ENCODE data around the gene NPL. TPM values are rescaled to one million over a fixed set of nuclear protein-coding genes. Genes with fewer than 3 reads are reported as not detected.
A peak's percentile ranks its signal among the peaks of the same experiment; 100 is the strongest.

Gene NPL
- polyA plus RNA-seq, 1 of the 3 experiments (the other 2 are of a cell fraction), result 1.5 TPM

DNA sequence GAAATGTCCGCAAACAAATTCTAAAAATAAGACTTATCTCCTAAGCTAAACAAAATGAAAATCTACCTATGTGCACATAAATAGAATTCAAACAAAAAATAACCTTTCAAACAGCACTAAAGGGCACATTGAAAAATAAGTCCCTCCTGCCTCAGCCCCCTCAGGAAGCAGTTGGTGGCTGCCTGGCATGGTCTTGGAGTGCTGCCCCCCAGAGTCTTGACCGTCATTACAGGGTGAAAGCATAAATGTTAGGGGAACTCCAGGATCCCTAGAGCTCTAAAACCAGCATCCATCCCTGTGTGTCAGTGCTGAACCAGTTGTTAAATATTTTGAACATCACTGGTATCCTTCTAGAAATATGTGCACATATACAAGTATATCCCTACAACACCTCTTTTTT lies 6.5 kb upstream of the NPL start:
- no peaks in the 10 kb centered on the region for H3K9me2 ChIP-seq
- ChIA-PET CTCF (interaction anchor here (0.8 to 12.5 kb wide), 36 partner anchors 8 to 639 kb away, joined by 3 to 829 read pairs (median 6); partner anchors contain the start of genes RGS16 and RNASEL), POLR2A (interaction anchor here (1.2 to 2.5 kb wide), 4 partner anchors 80 to 187 kb away, joined by 3 to 9 read pairs (median 4); no protein-coding TSS in a partner anchor)
- no peaks in the 10 kb centered on the region for H3K36me3 ChIP-seq (replicated peaks in 1 of 2; ENCODE audit: control insufficient read depth in 1 of 2, insufficient read depth in 2 of 2, low read length in 1 of 2)
- no peaks in the 10 kb centered on the region for H4K20me1 ChIP-seq (ENCODE audit: insufficient read depth)
- H3K4me1 ChIP-seq (ENCODE audit: control insufficient read depth in 1 of 2, insufficient read depth in 2 of 2, low read depth in 1 of 2, low read length in 1 of 2), result peaks cover 0 to 11% of the 10 kb centered on the region in 2 experiments; a peak in 2 of 4 replicates
- H3F3A ChIP-seq (replicated peaks; ENCODE audit: insufficient read depth), result peaks cover 4% of the 10 kb centered on the region
- no peaks in the 10 kb centered on the region for H3K79me2 ChIP-seq (ENCODE audit: insufficient read depth)
- no peak overlapping the region for H3K9ac ChIP-seq
- peaks cover 4% of the 10 kb centered on the region; the same call in 1 of the 2 replicates for H3K27me3 ChIP-seq (ENCODE audit: insufficient read depth)
- H2AFZ ChIP-seq (ENCODE audit: low read depth), result no peak overlapping the region
- H3K27ac ChIP-seq (ENCODE audit: low read depth in 2 of 2, low read length in 1 of 2), result no peak overlapping the region
- TF ChIP-seq FOXM1 (IDR thresholded peaks at IDR 0.05; ENCODE audit: low read depth) (no peak), SMC3 (IDR thresholded peaks at IDR 0.05; ENCODE audit: low read depth, low read length) (peak; percentile 24; the same call in 1 of the 2 replicates), RAD21 (IDR thresholded peaks at IDR 0.05; ENCODE audit: low read length) (peak; percentile 38; the same call in 1 of the 2 replicates)
- TF ChIP-seq, protein P1, sequence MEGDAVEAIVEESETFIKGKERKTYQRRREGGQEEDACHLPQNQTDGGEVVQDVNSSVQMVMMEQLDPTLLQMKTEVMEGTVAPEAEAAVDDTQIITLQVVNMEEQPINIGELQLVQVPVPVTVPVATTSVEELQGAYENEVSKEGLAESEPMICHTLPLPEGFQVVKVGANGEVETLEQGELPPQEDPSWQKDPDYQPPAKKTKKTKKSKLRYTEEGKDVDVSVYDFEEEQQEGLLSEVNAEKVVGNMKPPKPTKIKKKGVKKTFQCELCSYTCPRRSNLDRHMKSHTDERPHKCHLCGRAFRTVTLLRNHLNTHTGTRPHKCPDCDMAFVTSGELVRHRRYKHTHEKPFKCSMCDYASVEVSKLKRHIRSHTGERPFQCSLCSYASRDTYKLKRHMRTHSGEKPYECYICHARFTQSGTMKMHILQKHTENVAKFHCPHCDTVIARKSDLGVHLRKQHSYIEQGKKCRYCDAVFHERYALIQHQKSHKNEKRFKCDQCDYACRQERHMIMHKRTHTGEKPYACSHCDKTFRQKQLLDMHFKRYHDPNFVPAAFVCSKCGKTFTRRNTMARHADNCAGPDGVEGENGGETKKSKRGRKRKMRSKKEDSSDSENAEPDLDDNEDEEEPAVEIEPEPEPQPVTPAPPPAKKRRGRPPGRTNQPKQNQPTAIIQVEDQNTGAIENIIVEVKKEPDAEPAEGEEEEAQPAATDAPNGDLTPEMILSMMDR (IDR thresholded peaks at IDR 0.05), result peak; percentile 15; the same call in 1 of the 2 replicates
- no peaks in the 10 kb centered on the region for H3K9me3 ChIP-seq
- H3K4me2 ChIP-seq, result no peak overlapping the region
- peak; percentile 41 for DNase-seq
- 70% methylated on average over 2 of the region's 2 CpGs for WGBS (ENCODE audit: low lambda C conversion rate)
- H3K4me3 ChIP-seq (ENCODE audit: low read depth in 2 of 2, low read length in 1 of 2), result no peak overlapping the region

DNA sequence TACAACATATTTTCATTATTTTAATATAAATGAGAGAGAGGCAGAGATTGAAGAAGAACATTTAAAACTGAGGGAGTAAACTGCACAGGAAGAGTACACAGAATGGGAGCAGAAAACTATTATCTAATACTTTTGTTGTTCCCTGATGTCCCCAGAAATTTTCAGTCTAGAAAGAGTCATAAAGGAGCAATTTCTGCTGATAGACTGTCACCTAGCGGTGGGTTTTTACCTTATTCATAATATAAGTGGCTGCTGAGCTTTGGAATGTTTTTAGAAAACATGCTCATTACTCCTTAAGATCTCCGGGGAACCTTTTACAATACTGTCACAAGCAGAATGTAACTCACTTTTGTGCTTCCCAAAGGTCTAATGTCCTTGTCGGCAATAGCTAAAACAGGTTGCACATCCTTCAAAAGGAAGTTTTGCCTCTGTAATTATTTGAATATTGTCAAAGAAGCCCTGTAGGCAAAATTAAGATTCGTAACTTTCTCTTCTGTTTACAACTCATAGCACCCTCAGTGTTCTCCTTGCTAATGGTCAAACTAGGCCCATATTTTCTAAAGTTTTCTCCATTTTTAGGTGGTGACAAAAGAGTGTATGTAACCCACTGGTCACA lies 4.9 kb upstream of the NPL start:
- ChIA-PET CTCF (interaction anchor here (0.6 to 12.5 kb wide), 44 partner anchors 8 to 705 kb away, joined by 3 to 829 read pairs (median 5); partner anchors contain the start of genes RGS16 and RNASEL), POLR2A (no interaction called here)
- Histone ChIP-seq H3K4me1 (ENCODE audit: control insufficient read depth in 1 of 2, insufficient read depth in 2 of 2, low read depth in 1 of 2, low read length in 1 of 2) (peaks cover 5 to 15% of the 10 kb centered on the region in 2 experiments; a peak in 2 of 4 replicates), H3K9me3 (no peaks in the 10 kb centered on the region), H2AFZ (ENCODE audit: low read depth) (0 out of 2 replicates have a peak overlapping the region, but pooled peaks have one; percentile 44), H3K9ac (no peak overlapping the region), H3K4me3 (ENCODE audit: low read depth in 2 of 2, low read length in 1 of 2) (no peak overlapping the region; a peak in 1 of 4 replicates), H3K4me2 (no peak overlapping the region), H3K36me3 (replicated peaks in 1 of 2; ENCODE audit: control insufficient read depth in 1 of 2, insufficient read depth in 2 of 2, low read length in 1 of 2) (no peaks in the 10 kb centered on the region), H3K27ac (ENCODE audit: low read depth in 2 of 2, low read length in 1 of 2) (no peak overlapping the region), H3K79me2 (ENCODE audit: insufficient read depth) (no peaks in the 10 kb centered on the region), H3F3A (replicated peaks; ENCODE audit: insufficient read depth) (peaks cover 4% of the 10 kb centered on the region), H3K9me2 (no peaks in the 10 kb centered on the region), H4K20me1 (ENCODE audit: insufficient read depth) (no peaks in the 10 kb centered on the region), H3K27me3 (ENCODE audit: insufficient read depth) (peaks cover 18% of the 10 kb centered on the region; the same call in 1 of the 2 replicates)
- DNase-seq, result peak; percentile 40
- TF ChIP-seq SMC3 (IDR thresholded peaks at IDR 0.05; ENCODE audit: low read depth, low read length) (peak; percentile 90), FOXJ3 (CRISPR knock-in tag; IDR thresholded peaks at IDR 0.05) (no peak), TEAD4 (IDR thresholded peaks at IDR 0.05; ENCODE audit: borderline replicate concordance, insufficient read depth) (no peak), RAD21 (IDR thresholded peaks at IDR 0.05; ENCODE audit: low read length) (peak; percentile 98), SIN3A (IDR thresholded peaks at IDR 0.05; ENCODE audit: borderline replicate concordance, low read depth, low read length) (no peak), MEF2A (IDR thresholded peaks at IDR 0.05; ENCODE audit: borderline replicate concordance, low read depth) (no peak), GABPA (IDR thresholded peaks at IDR 0.05; ENCODE audit: low read depth) (no peak), TCF12 (IDR thresholded peaks at IDR 0.05) (no peak), CHD2 (IDR thresholded peaks at IDR 0.05; ENCODE audit: low read length, partially characterized antibody) (no peak), GATA2 (CRISPR knock-in tag; IDR thresholded peaks at IDR 0.05) (no peak)
- TF ChIP-seq, protein P1 (IDR thresholded peaks at IDR 0.05), result peak; percentile 92
- TF ChIP-seq, protein P2, sequence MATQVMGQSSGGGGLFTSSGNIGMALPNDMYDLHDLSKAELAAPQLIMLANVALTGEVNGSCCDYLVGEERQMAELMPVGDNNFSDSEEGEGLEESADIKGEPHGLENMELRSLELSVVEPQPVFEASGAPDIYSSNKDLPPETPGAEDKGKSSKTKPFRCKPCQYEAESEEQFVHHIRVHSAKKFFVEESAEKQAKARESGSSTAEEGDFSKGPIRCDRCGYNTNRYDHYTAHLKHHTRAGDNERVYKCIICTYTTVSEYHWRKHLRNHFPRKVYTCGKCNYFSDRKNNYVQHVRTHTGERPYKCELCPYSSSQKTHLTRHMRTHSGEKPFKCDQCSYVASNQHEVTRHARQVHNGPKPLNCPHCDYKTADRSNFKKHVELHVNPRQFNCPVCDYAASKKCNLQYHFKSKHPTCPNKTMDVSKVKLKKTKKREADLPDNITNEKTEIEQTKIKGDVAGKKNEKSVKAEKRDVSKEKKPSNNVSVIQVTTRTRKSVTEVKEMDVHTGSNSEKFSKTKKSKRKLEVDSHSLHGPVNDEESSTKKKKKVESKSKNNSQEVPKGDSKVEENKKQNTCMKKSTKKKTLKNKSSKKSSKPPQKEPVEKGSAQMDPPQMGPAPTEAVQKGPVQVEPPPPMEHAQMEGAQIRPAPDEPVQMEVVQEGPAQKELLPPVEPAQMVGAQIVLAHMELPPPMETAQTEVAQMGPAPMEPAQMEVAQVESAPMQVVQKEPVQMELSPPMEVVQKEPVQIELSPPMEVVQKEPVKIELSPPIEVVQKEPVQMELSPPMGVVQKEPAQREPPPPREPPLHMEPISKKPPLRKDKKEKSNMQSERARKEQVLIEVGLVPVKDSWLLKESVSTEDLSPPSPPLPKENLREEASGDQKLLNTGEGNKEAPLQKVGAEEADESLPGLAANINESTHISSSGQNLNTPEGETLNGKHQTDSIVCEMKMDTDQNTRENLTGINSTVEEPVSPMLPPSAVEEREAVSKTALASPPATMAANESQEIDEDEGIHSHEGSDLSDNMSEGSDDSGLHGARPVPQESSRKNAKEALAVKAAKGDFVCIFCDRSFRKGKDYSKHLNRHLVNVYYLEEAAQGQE (IDR thresholded peaks at IDR 0.05; ENCODE audit: low read depth, low read length), result no peak
- TF ChIP-seq, protein P3, sequence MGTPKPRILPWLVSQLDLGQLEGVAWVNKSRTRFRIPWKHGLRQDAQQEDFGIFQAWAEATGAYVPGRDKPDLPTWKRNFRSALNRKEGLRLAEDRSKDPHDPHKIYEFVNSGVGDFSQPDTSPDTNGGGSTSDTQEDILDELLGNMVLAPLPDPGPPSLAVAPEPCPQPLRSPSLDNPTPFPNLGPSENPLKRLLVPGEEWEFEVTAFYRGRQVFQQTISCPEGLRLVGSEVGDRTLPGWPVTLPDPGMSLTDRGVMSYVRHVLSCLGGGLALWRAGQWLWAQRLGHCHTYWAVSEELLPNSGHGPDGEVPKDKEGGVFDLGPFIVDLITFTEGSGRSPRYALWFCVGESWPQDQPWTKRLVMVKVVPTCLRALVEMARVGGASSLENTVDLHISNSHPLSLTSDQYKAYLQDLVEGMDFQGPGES (IDR thresholded peaks at IDR 0.05; ENCODE audit: low read depth, low read length), result no peak
- WGBS (ENCODE audit: low lambda C conversion rate), result 25% methylated on average over 4 of the region's 4 CpGs
